SW480 (cell line): Measurements from ENCODE around the gene RNF187.

Experiments
- DNase-seq: peaks from one replicate; pipeline ENCODE4 v3.0.0-alpha.2; 2016; ENCODE audit warnings: low spot score

Gene RNF187

DNA sequence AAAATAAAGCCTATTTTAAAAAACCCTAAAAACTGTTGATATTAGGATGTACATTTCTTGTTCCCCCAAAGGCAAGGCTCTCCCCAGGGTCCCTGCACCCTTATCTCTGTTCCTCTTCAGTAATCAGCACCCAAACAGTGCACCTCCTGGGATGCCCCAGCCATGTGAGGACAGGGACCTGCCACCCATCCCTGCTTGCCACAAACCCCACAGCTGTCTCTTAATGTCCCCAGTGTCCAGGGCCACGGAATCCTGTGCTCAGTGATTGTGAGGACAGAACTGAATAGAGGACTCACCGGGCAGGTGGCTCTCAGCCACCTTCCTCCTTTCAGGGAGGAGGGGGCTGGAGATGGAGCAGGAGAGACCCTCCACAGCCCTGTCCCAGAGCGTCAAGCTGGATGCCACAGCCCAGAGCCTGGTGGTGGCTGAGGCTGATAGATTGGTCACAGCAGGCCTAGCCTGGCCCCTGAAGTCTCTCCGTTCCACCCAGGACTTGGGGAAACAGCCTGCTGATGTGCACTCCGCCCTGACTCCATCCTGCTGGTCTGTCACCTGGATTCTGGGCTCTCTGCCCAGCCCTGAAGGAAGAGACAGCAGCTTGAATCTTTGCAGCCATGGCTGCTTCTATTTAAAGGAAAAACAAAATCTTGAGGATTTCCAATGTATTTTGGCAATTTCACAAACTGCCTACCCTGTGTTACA, 23.1 kb downstream of the RNF187 start:
- no peak for DNase-seq

DNA sequence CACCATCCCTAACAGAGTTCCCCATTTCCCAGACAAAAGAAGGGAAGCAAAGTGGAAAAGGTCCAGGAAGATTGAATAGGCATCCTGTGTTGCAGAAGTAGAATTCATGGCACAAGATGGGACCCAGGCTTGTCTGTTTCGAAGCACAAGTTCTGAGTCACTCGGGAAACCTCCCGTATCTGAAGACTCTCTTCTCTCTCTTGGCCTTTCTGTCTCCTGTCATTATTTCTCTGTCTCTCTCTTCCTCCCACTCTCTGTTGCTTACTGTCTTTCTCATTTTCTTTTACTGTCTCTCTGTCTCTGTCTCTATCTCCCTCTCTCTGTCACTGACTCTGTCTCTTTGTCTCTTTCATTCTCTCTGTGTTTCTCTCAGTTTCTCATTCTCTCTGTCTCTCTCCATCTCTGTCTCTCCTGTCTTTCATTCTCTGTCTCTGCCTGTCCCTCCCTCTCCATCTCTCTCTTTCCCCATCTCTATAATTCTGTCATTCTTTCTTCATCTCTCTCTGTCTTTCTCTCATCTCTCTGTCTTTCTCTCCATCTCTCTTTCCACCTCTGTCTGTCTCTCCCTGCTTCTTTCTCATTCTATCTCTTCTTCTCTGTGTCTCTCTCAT, 23.7 kb downstream of the RNF187 start:
- DNase-seq, result no peak

DNA sequence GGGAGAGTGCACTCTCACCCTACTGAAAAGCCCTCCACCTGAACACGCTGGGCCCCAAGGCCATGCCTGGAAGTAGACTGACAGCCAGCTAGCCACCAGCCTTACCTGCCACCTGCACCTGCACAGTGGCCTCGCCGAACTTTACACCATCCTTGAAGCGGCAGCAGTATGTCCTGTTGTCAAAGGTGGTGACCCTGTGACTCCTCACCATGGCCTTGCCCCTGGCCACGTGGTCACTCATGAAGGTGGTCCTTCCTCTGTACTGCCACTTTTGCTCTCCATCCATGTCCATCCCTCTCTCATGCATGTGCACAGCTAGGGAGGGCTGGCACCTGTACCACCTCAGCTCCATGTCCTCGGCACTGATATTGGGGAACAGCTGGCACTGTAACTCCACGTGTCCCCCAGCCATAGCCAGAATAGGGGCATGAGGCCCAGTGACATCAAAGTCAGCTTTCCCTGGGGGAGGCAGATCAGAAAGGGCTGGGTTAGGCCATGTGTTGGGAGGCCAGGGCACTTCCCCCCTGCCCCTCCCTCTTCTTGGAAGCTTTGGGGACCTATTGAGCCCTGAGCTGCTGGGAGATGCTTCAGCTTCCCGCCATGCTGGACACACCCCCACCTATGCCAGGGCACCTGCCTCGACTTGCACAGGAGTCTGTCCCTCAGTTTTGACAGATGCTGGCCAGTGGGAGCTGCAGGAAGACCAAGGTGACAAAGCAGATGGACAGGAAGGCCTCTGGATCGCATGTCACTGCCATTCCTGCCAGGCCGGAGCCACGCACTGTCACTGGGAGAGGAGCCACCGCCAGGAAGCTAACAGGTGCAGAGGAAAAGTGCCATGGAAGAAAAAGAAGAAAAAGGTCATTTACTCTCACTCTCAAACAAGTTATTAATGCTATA, 24.6 kb downstream of the RNF187 start:
- no peak for DNase-seq

- DNase-seq, result no peak
Observed at GRCh38 chr1:228512781-228513198, 25.6 kb downstream of the RNF187 start.

- DNase-seq, result no peak
Observed at GRCh38 chr1:228513236-228513900, 26.2 kb downstream of the RNF187 start.

DNA sequence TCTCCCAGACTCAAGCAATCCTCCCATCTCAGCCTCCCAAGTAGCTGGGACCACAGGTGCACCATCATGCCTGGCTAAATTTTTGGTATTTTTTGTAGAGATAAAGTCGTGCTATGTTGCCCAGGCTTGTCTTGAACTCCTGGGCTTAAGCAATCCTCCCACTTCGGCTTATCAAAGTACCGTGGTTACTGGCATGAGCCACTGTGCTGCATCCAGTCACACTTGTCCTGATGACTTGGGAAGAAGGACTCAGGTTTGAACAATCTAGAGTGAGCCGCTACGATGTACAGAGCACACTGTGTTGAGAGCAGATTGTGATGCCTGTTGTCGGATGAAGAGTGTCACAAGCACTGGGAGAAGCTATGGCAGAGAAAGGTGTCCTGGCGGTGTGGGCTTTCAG, 27.2 kb downstream of the RNF187 start:
- no peak for DNase-seq

GRCh38 chr1:228515200-228515834, 28.1 kb downstream of the RNF187 start:
- DNase-seq, result peak; percentile 18

DNA sequence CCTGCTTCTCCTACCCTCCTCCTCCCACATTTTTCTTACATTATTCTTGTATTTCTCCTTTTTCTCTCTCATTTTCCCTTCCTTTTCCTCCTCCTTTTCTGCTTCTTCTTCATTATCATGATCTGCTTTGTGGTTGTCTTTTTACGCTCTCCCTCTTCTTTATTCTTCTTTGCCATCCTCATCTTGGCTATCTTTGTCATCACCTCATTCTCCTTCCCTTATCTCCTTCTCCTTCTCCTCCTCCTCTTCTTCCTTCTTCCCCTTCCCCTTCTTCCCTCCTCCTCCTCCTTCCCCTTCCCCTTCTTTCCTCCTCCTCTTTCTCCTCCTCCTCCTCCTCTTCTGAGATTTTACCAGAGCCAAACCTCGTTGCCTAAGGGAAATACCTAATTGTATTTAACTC, 30.5 kb downstream of the RNF187 start:
- DNase-seq, result no peak

GRCh38 chr1:228527596-228527995, 40.4 kb downstream of the RNF187 start:
- no peak for DNase-seq

GRCh38 chr1:228528612-228529011, 41.4 kb downstream of the RNF187 start:
- no peak for DNase-seq

- peak; percentile 66 for DNase-seq
Observed at GRCh38 chr1:228530086-228530758, 43.0 kb downstream of the RNF187 start.

- DNase-seq, result no peak
Observed at GRCh38 chr1:228530951-228531731, 44.0 kb downstream of the RNF187 start.

DNA sequence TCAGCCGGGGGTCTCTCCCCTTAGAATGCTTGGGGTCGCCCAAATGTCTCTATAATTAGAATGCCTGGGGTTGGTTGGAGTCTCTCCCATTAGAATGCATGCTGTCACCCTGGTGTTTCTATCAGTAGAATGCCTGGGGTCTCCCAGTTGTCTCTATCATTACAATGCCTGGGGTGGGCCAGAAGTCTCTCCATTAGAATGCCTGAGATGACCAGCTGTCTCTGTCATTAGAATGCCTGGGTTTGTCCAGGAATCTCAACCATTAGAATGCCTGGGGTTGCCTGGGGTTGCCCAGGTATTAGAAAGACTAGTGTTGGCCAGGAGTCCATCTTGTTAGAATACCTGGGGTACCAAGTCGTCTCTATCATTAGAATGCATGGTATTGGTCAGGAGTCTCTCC, 51.6 kb downstream of the RNF187 start:
- DNase-seq, result no peak

GRCh38 chr1:228540161-228540917, 53.2 kb downstream of the RNF187 start:
- DNase-seq, result no peak

DNA sequence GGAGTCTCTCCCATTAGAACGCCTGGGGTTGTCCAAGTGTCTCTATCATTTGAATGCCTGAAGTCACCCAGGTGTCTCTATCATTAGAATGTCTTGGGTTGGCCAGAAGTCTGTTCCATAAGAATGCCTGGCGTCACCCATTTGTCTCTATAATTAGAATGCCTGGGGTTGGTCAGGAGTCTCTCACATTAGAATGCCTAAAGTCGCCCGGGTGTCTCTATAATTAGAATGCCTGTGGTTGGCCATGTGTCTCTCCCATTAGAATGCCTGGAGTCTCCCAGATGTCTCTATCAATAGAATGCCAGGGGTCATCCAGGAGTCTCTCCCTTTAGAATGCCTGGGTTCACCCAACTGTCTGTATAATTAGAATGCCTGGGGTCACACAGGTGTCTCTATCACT, 54.5 kb downstream of the RNF187 start:
- no peak for DNase-seq

GRCh38 chr1:228542376-228542775, 55.2 kb downstream of the RNF187 start:
- no peak for DNase-seq

DNA sequence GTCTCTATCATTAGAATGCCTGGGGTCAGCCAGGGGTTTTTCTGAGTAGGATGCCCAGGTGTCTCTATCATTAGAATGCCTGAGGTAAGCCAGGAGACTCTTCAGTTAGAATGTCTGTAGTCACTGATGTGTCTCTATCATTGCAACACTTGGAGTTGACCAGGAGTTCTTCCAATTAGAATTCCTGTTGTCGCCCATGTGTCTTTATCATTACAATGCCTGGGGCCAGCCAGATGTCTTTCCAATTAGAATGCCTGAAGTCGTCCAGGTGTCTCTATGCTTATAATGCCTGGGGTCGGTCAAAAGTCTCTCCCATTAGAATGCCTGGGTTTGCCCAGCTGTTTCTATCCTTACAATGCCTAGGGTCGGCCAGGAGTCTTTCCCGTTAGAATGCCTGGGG, 55.8 kb downstream of the RNF187 start:
- DNase-seq, result no peak

DNA sequence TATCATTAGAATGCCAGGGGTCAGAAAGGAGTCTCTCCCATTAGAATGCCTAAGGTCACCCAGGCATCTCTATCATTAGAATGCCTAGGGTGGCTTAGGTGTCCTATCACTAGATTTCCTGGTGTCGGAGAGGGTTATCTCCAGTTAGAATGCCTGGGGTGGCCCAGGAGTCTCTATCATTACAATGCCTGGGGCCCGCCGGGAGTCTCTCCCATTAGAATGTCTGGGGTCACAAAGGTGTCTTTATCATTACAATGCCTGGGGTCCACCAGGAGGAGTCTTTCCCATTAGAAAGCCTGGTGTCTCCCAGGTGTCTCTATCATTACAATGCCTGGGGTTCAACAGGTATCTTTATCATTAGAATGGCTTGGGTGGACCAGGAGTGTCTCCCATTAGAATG, 56.2 kb downstream of the RNF187 start:
- DNase-seq, result no peak

GRCh38 chr1:228544021-228544850, 57.1 kb downstream of the RNF187 start:
- DNase-seq, result peak; percentile 96
